Spinal cord (tissue), 10 donors: ENCODE data around the gene DNAJB2. TPM values are rescaled to one million over a fixed set of nuclear protein-coding genes. Genes with fewer than 3 reads are reported as not detected.
A peak's percentile ranks its signal among the peaks of the same experiment; 100 is the strongest.
"Not testable (repeated sequence)": the region's sequence is repeated elsewhere in the genome, so short reads cannot be mapped to it uniquely, and the experiment has no call there.

Experiments used
- DNase-seq, 6 donors: peaks; one replicate each; pipeline versions ENCODE4 v3.0.0 to v3.0.0-alpha.2; 2013 to 2015; ENCODE audit warnings: low spot score in 6 of 6, low read depth in 4 of 6
- H3K27ac ChIP-seq: one replicate; pipeline ENCODE4 v1.5.1; 2013; ENCODE audit warnings: low read depth, low read length, control low read depth
- H3K27me3 ChIP-seq: one replicate; pipeline ENCODE4 v1.6.1; 2013; ENCODE audit warnings: low read length; ENCODE audit not compliant: control insufficient read depth, insufficient read depth
- H3K36me3 ChIP-seq: one replicate; pipeline ENCODE4 v1.6.1; 2013; ENCODE audit warnings: low read length; ENCODE audit not compliant: control insufficient read depth, insufficient read depth
- H3K4me1 ChIP-seq: one replicate; pipeline ENCODE4 v1.6.1; 2013; ENCODE audit warnings: low read length; ENCODE audit not compliant: control insufficient read depth, insufficient read depth
- H3K4me3 ChIP-seq: one replicate; pipeline ENCODE4 v1.5.1; 2013; ENCODE audit warnings: low read depth, low read length, control low read depth
- H3K9me3 ChIP-seq: one replicate; pipeline ENCODE4 v1.6.1; 2013; ENCODE audit warnings: low read length; ENCODE audit not compliant: control insufficient read depth, insufficient read depth
- WGBS: methylation state at CpG from one replicate; pipeline ENCODE4 v1.1.5; 2013; ENCODE audit warnings: missing lambda C conversion rate; ENCODE audit not compliant: insufficient coverage; 5-methylcytosine and 5-hydroxymethylcytosine counted together
- polyA plus RNA-seq, 2 donors: library from polyadenylated mRNA; unstranded; fragments of 120-200 nt; gene quantifications; one replicate each; pipeline ENCODE4 v1.2.1, GENCODE V29; 2013; ENCODE audit not compliant: insufficient read length in 2 of 2
- total RNA-seq, 2 donors: library from RNA; depleted of rRNA in 1 of 2; stranded (reverse); fragments of 120-200 nt in 1 of 2; fragments of >200 nt in 1 of 2; gene quantifications; one replicate each; pipeline versions ENCODE4 v1.2.3 to v1.2.4, GENCODE V29; 2013 to 2014
- donor health status: healthy.

DNAJB2 gene
- total and polyA plus RNA-seq, 4 donors = 81.5 to 186 (median 132) TPM

- peak in 2 of 6 donors; percentile 79 to 86 for DNase-seq
- Histone ChIP-seq H3K27me3 (peaks cover 17% of the 10 kb centered on the region), H3K36me3 (peaks cover 3% of the 10 kb centered on the region), H3K27ac (no peak overlapping the region), H3K4me1 (peaks cover 17% of the 10 kb centered on the region), H3K9me3 (no peaks in the 10 kb centered on the region), H3K4me3 (peak overlapping the region; percentile 35)
- WGBS = under 1% methylated on average over 33 of the region's 45 CpGs
These were observed 29.3 kb downstream of the DNAJB2 start for GRCh38 chr2:219308142-219309101.

DNA sequence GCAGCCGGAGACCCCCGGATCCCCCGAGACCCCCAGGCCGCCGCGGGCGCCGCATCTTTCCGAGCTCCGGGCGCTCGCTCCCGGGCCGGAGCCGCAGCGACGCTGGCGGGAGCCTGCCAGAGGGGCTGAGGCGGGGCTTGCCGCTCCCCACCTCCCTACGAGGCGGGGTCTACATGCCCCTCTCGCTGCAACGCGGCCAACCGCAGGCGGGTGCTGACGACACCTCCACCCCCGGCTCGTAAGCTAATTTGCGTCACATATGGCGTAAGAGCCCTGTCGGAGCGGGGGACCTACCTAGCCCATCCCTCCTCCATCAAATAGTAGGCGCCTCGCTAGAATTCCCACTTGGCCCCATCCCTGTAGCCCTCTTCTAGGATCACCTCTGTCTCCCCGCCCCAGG is 30.1 kb downstream of the DNAJB2 start, which contains the start of gene PTPRN:
Gene PTPRN, minus strand, starts transcription at position 124 of the 400 bp plus-strand sequence. Its CDS starts 69 bp downstream, at position 55.
- peak in 2 of 6 donors; percentile 89 to 97 for DNase-seq
- no peak within 1 kb of the TSS for H3K27ac ChIP-seq
- H3K27me3 ChIP-seq = peaks cover 17% of the 10 kb centered on the region
- WGBS = under 1% methylated on average over 34 of the region's 37 CpGs
- no peaks in the 10 kb centered on the region for H3K9me3 ChIP-seq
- H3K4me3 ChIP-seq = peak within 1 kb of the TSS; percentile 35
- peaks cover 17% of the 10 kb centered on the region for H3K4me1 ChIP-seq
- H3K36me3 ChIP-seq = no peaks in the 10 kb centered on the region

GRCh38 chr2:219312683-219313263 is 33.6 kb downstream of the DNAJB2 start:
- not testable (repeated sequence) for H3K27ac ChIP-seq, H3K9me3 ChIP-seq, H3K36me3 ChIP-seq, H3K4me3 ChIP-seq, DNase-seq
- Histone ChIP-seq H3K27me3 (peaks cover 12% of the 10 kb centered on the region), H3K4me1 (peaks cover 12% of the 10 kb centered on the region)
- 91% methylated on average over 39 of the region's 49 CpGs for WGBS

DNA sequence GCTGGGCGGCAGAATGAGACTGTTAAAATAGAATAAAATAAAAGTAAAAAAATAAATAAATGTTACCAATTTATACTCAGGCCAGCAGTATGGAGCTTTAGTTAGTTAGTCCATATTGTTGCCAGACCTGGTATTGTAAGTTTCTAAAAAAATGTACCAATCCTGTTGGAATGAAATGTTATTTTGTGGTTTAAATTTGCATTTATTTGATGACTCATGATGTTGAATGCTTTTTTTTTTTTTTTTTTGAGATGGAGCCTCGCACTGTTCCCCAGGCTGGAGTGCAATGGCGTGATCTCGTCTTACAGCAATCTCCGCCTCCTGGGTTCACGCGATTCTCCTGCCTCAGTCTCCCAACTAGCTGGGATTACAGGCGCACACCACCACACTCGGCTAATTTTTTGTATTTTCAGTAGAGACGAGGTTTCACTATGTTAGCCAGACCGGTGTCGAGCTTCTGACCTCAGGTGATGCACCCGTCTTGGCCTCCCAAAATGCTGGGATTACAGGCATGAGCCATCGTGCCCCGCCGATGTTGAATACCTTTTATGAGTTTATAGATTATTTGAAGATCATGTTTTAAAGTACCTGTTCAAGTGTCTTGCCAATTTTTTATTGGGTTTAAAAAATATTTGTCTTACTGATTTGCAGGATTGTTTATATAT is 35.8 kb downstream of the DNAJB2 start:
- Histone ChIP-seq H3K27ac (no peak overlapping the region), H3K9me3 (no peaks in the 10 kb centered on the region), H3K4me1 (no peaks in the 10 kb centered on the region), H3K4me3 (no peak overlapping the region), H3K36me3 (no peaks in the 10 kb centered on the region), H3K27me3 (peaks cover 8% of the 10 kb centered on the region)
- WGBS = 90% methylated on average over 8 of the region's 16 CpGs
- no peak for DNase-seq

DNA sequence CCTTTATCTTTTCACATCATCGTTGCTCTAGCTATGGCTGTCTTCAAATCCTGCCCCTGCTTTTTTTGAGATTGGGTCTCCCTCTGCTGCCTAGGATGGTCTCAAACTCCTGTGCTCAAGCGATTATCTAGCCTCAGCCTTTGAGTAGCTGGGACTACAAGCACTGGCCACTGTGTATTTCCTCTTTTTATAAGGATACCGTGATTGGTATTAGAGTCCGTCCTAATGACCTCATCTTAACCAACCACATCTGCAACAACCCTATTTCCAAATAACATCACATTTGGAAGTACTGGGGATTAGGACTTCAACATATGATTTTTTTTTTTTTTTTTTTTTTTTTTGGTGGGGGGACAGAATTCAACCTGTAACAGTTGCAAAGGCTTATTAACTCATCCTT is 44.3 kb downstream of the DNAJB2 start:
- Histone ChIP-seq H3K4me3 (no peak overlapping the region), H3K36me3 (no peaks in the 10 kb centered on the region), H3K27ac (no peak overlapping the region), H3K9me3 (no peaks in the 10 kb centered on the region), H3K27me3 (peaks cover 30% of the 10 kb centered on the region), H3K4me1 (no peaks in the 10 kb centered on the region)
- WGBS = 72% methylated on average over 2 of the region's 4 CpGs
- DNase-seq = no peak

GRCh38 chr2:219325136-219325535 is 46.0 kb downstream of the DNAJB2 start:
- H3K9me3 ChIP-seq = no peaks in the 10 kb centered on the region
- 80% methylated on average over 1 of the region's 4 CpGs for WGBS
- no peaks in the 10 kb centered on the region for H3K36me3 ChIP-seq
- no peak overlapping the region for H3K4me3 ChIP-seq
- peaks cover 27% of the 10 kb centered on the region for H3K27me3 ChIP-seq
- no peak for DNase-seq
- H3K4me1 ChIP-seq = no peaks in the 10 kb centered on the region
- H3K27ac ChIP-seq = no peak overlapping the region

DNA sequence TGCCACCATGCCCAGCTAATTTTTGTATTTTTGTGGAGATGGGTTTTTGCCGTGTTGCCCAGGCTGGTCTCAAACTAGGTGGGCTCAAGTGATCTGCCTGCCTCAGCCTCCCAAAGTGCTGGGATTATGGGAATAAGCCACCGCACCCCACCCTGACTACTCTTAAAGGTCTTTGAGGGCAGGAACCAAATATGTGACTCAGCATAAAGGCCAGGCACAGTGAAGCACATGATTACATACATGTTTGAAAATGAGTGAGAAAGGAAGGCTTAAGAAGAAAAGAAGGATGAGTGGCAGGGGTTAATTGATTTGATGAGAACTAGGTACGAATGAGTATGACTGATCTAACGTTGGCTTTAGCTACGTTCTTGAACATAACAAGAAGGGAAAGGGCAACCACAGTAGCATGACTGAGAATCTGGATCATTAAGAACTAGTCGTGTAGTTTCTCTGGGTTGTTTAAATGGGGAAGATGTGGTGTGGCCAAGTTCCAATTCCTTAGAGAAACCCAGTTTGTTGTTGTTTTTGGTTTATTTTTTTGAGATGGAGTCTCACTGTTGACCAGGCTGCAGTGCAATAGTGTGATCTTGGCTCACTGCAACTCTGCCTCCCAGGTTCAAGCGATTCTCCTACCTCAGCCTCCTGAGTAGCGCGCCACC is 46.6 kb downstream of the DNAJB2 start:
- H3K27me3 ChIP-seq = peaks cover 30% of the 10 kb centered on the region
- no peaks in the 10 kb centered on the region for H3K36me3 ChIP-seq
- H3K9me3 ChIP-seq = no peaks in the 10 kb centered on the region
- no peak overlapping the region for H3K4me3 ChIP-seq
- no peaks in the 10 kb centered on the region for H3K4me1 ChIP-seq
- 79% methylated on average over 5 of the region's 9 CpGs for WGBS
- no peak overlapping the region for H3K27ac ChIP-seq
- DNase-seq = no peak

- Histone ChIP-seq H3K4me3 (no peak overlapping the region), H3K27ac (no peak overlapping the region), H3K27me3 (peaks cover 38% of the 10 kb centered on the region), H3K36me3 (no peaks in the 10 kb centered on the region), H3K4me1 (peaks cover 13% of the 10 kb centered on the region), H3K9me3 (no peaks in the 10 kb centered on the region)
- 38% methylated on average over 2 of the region's 2 CpGs for WGBS
- DNase-seq = peak in 1 of 6 donors; percentile 44
These were observed 48.6 kb downstream of the DNAJB2 start for GRCh38 chr2:219327719-219328118.

- peaks cover 45% of the 10 kb centered on the region for H3K27me3 ChIP-seq
- peak in 3 of 6 donors; percentile 25 to 88 (median 69) for DNase-seq
- 7% methylated on average over 33 of the region's 39 CpGs for WGBS
These were observed 52.5 kb downstream of the DNAJB2 start for GRCh38 chr2:219331560-219332213.

More at GRCh38 chr2:219331560-219332213, 52.5 kb downstream of the DNAJB2 start:
- no peak overlapping the region for H3K27ac ChIP-seq
- no peaks in the 10 kb centered on the region for H3K9me3 ChIP-seq
- H3K4me3 ChIP-seq = peak overlapping the region; percentile 9
- peaks cover 13% of the 10 kb centered on the region for H3K4me1 ChIP-seq
- no peaks in the 10 kb centered on the region for H3K36me3 ChIP-seq
